Activated CD8-positive, alpha-beta memory T cell treated with anti-CD3 and anti-CD28 coated beads for 24 hours (primary cell): Measurements from ENCODE around the gene LCN1.

Source experiments
- DNase-seq: peaks from one replicate; pipeline ENCODE4 v3.0.0-alpha.2; 2020

Gene LCN1

DNA sequence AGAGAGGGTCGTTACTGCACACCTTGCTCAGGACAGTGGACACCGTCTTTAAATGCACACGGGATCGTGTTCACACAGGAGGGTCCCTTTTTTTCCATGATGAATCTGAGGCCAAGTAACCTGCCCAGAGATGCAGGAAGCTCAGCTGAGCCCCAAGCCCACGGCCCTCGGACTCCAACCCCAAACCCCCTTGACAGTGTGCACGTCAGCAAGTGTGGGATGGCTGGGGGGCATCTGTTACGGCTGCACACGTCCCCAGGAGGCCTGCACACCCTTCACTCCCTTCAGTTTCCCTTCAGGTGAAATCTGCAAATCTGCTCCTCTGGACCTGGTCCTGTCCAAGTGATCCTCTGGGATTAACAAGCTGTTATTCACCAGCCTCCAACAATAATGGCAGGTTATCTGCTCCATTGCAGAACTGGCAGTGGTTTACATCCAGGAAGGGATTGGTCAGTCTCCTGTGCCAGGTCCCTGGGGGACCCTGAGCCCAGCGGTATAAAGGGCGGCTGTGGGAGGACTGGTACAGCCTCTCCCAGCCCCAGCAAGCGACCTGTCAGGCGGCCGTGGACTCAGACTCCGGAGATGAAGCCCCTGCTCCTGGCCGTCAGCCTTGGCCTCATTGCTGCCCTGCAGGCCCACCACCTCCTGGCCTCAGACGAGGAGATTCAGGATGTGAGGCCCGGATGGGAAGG is at the start of gene LCN1:
Gene LCN1 (plus strand): TSS at position 525 of the 692 bp plus-strand sequence. CDS start 58 bp downstream, at position 583.
- DNase-seq, result peak; percentile 33

DNA sequence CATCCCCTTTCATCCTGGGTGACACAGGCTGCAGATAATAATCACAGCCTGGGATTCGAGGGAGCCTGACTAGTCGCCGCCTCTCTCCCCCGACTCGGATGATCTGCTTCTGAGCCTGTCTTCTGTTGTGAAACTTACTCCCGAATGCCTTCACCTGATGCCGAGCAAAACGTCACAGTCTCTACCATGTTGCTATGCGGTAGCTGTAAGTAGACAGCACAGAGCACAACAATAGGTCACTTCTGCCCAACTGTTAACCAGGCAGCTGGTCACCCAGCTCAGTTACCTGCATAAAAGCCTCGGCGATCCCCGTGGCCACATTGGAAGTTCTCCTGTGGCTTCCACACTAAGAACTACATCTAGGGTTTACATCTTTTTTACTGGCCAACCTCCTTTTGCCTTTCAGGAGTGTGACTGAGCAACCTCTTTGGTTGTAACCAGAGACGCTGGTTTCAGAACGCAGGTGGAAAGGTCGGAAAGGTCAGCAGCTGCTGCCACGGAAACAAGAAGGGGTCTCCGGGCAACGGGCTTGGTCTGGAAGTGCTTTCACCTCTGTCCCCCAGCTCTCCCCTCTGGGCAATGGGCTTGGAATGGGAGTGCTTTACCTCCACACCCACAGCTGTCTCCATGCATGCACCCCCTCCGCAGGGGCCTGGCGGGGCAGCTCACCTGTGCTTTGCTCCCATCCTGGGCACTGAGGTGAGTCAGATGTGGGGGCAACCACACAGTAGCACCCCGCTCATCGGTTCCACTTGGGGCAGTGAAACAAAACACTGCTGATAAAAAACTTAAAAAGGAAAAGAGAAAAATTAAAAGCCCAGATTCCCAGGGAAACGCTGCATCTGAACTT is 49.2 kb upstream of the LCN1 start:
- no peak for DNase-seq

DNA sequence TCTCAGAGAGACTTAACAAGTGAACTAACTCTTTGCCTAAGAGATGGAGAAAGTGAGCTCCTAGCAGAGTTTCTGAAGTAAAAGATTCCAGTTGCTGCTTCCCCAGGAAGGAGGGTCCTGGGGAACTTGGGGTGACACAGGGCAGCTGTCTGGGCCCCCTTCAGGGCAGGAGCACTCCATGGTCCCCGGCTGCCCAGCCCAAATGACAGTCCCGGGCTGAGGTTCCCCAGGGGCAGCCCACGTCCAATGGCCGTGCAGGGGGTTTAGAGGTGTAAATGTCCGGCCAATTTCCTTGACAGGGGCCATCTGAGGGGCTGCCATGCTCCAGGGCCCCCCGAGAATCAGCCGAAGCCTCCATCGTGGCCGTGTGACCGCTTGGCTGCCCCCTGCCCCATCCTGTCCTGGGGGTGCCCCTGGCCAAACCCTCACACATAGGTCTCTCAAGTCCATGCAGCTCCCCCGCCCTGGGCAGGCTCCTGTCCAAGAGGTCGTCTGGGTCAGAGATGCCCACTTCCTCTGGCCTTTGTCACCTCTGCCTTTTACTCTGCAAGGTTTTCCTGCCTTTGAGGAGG is 47.2 kb upstream of the LCN1 start:
- no peak for DNase-seq

DNA sequence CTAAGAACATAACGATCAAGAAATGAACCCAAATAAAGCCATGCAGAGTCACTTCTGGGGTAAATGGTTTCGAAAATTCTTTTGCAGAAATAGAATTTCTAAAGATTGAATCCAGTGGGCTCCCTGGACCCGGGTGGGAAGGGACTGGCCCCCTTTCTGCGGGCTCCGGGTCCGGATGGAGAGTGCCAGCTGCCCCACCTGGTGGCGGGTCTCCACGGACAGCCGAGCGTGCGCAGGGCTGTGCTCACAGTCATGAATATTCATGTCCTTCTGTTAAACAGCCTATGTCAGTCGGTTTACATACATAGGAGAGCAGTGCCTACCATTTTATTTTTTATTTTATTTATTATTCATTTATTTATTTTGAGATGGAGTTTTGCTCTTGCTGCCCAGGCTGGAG is 46.3 kb upstream of the LCN1 start:
- DNase-seq, result no peak

DNA sequence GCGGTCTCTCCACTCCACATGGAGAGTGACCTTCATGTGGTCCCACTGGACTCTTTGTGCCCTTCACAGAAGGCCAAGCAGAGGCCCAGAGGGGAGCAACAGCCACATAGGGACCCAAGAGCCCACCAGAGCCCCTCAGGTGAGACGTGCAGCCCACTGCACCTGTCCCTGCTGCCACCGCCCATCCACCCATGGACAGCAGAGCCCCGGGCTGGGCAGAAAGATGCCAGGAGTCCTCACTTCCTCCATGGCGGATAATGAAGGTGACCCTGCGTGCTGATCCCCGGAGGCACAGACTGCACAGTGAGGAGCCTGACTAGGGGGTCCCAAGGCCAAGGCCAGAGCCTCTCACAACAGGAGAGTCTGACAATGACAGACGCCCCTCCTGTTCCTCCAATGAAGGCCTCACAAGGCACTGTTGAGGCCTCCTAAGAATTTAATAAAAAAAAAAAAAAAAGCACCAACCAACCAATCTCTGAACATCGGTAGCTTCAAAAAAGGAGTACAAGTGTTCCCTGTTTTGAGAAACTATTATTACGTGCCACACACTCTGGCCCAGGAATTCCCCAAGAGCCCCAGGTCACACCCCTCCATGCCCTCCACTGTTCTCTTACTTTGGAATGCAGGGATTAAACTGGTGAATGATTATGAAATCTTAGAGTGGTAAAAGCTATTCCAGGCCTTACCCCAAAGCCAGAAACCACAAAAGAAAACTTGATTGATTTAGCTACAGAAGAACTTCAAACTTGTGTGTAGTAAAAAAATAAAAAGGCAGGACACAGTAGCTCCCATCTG is 44.5 kb upstream of the LCN1 start:
- DNase-seq, result no peak

DNA sequence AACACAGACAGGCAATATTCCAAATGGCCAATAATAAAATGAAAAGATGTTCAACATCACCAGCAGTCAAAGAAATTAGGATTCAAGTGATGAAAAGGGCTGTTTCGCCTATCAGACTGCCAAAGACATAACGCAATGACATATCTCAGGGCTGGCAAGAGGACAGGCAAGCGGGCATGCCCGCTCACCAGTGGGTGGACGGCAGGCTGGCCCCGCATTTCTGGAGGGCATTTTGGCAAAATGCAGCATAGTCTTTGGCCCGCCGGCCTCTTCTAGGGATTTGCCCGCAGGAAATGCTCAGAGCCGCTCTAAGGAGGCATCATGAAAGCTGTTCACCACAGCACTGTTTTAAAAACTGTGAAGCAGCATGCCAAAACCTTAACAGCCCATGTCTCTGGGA is 43.0 kb upstream of the LCN1 start:
- DNase-seq, result no peak

DNA sequence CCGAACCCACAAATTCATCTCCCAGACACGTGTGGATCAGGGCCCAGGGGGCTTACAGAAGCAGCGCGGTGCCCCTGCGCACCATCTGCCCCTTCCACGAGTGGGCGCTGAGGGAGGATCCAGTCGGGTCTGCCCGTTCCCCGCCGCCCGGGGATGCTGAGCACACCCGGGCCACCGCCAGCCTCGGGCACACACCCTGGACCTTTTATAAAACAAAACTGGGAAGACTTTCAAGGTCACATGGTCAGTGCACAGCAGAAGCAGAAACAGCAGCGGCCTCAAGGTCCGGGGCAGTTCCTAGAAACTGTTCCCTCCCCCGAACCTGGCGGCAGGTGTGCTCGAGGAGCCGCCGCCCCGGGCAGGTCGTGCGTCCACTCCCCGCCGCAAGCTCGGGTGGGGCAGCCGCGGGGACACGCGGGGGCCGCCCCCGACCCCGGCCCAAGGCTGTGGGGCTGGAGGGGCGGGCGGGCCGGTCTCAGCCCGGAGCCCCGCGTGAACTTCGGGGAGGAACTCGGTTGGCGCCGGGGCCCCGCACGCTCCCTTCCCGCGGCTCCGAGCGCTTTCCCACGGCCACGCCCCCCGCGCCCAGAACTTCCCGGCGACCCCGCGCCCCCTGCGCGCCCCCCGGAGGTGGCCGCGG is 42.3 kb upstream of the LCN1 start:
- DNase-seq, result no peak

DNA sequence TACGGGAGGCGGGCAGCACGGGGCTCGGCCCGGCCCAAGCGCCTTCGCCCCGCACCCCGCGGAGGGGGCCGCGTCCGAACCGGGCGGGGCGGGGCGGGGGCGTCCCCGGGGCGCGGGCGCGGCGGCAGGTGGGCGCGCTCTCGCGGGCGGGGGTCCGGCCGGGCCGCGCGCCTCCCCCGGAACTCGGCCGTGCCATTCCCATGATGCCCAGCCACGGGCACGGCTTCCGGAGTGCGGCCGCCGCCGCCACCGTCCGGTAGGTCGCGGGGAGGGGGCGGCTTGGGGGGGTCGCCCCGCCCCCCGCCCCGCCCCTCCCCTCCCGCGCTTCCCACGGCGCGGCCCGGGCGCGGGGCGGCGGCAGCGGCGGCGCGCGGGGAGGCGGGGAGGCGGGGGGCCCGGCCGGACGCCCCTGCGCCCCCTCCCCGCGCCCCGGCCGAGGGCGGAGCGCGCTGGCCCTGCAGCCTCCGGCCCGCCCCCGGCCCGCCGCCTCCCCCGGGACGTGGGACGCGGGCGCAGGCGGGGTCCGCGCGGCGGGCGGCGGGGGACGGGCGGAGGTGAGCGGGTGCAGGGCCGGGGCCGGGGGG is 41.7 kb upstream of the LCN1 start, which contains the start of gene PPP1R26:
Gene PPP1R26 (plus strand): TSS at position 314 of the 584 bp plus-strand sequence. CDS start 4,729 bp downstream, outside the sequence.
- no peak for DNase-seq

DNA sequence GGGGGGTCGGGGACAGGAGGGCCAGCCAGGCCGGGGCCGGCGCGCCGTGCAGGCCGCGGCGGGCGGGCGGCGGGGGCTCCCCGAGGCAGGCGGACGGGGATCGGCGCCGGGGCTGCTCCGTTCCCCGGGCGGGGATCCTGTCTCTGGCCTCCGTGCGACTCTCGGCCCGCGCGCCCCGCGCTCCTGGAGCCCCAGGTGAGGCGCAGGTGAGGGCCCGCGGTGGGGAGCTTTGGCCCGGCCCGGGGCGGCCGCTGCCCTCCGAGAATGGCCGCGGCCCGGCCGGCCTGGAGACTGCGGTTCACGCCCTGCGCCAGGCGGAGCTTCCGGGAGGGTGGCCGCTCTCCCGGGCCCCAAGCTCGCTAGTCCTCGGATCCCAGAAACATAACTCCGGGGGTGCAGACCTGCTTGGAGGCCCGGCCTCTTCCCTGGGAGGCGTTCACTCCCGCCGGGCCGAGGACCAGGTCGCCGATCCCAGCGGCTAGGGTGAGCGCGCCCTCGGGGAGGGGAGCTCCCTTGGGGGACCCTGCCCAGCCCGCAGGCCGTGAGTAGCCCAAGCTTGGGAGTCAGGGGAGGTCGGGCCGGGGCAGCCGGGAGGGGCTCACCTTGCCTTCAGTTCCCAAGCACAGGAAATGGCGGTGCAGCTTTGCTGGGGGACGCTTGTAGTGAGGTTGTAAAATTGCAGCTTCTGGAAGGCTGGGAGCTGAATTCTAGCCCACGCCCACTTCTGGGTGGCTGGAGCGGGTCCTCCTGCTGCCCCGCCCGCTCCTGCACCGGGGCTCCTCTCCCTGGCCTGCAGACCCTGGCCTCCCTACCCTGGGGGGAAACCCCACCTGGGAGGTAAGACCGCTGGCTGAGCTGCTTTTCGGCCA is 40.9 kb upstream of the LCN1 start:
- peak; percentile 59 for DNase-seq

DNA sequence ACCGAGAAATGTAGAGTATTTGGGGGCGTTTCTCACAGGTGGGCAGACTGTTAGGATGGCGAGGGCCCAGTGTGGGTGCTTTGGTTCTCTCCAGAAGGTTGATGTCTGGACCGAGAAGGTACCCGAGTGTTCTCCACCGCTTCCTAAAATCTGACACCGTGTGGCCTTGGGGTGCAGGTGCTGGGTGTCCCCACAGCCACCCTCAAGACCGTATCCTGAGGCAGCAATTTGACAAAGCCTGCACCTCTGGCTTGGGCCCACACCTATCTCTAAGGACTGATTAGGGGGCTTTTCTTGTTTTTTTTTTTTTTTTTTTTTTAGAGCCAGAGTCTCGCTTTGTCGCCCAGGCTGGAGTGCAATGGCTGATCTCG is 40.3 kb upstream of the LCN1 start:
- DNase-seq, result no peak

DNA sequence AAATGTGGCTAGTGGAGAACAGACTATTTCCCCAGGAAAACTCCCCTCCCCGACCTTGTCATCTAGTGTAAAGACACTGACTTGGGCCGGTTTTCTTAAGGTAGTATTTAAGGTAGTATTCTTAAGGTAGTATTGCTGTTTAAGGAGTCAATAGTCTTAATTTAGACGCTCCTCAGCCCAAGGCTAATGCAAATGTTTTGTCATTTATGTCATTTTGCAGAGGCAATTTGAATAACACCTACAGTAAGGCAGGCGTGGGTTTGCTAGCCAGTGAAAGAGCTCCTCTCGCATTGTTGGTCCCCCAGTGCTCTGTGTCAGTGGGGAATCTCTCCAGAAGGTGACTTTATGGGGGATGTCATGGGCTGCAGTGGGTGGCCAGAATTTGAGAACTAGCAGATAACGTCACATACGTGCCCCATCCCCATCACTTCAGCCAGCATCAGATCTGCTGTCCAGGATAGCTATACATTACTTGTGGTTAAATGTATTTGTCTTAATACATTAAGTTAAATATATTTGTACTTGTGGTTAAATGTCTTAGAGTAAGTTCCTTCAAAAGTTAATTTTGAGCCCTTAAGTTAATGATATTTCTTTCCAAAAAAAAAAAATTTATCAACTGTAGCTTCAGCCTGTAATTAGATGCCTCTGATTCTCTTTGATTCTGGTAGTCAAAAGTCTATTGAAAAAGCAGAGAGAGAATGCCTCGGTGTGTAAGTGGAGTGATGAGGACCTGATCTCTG is 39.1 kb upstream of the LCN1 start:
- no peak for DNase-seq

DNA sequence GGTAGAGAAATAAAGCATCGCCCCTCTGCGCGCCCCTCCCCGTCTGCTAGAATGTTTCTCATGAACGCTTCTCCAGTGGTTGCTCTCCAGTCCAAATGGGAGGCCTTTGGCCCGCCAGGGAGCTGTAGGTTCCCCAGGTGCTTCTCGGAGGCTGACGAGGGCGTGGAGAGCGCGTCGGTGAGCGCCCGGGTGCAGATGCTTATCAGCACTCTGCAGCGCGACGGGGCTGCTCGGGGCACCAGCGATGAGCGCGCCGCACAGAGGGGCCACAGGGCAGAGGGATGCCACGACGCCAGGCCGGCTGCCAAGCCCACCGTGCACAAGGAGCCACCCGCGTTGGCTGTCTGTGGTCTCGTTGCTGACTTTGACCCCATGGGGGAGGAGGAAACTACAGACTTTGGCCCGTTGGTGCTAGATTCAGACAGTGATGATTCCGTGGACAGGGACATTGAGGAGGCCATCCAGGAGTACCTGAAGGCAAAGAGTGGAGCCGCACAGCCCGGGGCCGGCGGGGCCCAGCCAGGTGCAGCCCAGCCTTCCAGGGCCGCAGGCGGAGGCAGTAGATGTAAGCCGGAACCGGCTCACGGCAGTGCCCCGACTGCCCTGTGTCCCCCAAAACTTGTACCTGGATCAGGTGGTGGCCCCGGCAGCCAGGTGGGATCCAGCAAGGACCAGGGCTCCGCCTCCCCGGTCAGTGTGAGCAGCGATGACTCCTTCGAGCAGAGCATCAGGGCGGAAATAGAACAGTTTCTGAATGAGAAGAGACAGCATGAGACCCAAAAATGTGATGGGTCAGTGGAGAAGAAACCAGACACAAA is 36.6 kb upstream of the LCN1 start:
- no peak for DNase-seq

DNA sequence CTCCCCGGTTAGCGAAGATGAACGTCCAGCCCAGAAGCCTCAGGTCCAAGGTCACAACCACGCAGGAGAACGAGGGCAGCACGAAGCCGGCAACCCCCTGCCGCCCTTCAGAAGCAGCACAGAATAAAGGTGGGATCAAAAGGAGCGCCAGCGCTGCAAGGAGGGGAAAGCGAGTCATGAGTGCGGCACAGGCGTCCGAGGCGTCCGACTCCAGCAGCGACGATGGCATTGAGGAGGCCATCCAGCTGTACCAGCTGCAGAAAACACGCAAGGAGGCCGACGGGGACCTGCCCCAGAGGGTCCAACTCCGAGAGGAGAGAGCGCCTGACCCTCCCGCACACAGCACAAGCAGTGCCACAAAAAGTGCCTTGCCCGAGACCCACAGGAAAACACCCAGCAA is 35.9 kb upstream of the LCN1 start:
- no peak for DNase-seq

DNA sequence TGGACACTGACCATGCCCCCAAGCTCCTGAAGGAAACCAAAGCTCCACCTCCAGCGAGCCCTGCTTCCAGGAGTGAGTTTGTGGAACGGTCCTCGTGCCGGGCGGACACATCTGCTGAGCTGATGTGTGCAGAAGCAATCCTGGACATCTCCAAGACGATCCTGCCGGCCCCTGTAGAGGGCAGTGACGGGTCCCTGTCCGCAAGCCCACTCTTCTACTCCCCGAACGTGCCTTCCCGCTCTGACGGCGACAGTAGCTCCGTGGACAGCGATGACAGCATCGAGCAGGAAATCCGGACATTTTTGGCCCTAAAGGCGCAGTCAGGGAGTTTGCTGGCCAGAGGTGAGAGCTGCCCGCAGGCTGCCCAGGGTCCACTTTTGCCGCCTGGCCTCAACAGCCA is 35.4 kb upstream of the LCN1 start:
- DNase-seq, result no peak

DNA sequence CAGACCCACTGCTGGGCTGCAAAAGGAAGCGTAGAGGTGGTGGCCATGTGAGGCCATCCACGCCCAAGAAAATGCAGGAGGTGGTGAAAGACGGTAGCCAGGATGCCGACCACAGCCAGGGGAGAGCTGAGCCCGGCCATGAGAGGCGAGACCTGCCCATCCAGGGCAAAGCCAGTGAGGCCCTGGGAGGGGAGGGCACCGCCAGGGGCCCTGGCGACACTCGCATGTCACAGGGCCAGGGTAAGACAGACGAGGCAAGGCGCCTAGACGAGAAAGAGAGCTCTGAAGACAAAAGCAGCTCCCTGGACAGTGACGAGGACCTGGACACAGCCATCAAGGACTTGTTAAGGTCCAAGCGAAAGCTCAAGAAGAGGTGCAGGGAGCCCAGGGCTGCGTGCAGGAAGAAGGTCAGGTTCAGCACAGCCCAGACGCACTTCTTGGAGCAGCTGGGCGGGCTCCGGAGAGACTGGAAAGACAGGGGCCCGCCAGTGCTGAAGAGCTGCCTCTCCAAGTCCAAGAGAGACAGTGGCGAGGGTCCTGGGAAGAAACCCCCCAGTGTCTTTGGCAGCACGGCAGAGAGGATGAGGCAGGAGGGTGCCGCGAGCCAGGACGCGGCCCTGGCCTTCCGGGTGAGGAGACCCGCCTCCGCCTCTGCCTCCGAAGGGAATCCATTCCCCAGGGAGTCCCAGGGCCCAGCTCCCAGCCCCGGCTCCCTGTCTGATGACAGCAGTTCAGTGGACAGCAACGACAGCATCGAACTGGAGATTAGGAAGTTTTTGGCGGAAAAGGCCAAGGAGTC is 34.8 kb upstream of the LCN1 start:
- no peak for DNase-seq

DNA sequence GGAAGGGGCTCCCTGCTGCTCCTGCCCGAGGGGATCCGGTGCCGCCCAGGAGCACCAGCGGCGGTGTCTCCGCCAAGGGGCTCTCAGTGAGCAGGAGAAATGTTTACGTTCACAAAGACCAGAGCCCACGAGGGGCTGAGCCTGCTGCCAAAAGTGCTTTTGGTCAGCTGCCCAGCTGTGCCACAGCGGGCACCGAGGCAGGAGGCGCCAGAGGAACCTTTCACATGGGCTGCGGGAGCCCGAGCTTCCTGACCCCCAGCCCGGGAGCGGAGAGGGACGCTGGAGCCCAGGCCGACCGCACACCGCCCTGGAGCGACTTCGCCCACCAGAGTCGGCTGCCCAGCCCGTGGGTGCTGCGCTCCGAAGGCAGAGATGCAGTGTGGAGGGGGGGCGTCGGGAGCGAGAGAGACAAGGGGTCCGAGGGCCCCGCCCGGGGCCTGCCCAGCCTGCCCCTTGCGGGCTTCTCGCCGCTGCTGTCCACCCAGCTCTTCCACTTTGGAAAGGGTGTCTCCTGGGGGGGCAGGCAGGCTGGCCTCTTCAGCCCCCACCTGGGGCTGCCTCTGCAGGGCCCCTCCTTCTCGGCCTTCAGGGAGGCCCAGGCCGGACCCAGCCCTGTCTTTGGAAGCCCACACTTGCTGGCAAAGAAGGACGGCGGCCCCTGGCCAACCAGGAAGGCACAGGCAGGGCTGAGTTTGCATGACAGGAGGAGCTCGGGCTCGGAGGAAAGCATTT is 33.8 kb upstream of the LCN1 start:
- no peak for DNase-seq

DNA sequence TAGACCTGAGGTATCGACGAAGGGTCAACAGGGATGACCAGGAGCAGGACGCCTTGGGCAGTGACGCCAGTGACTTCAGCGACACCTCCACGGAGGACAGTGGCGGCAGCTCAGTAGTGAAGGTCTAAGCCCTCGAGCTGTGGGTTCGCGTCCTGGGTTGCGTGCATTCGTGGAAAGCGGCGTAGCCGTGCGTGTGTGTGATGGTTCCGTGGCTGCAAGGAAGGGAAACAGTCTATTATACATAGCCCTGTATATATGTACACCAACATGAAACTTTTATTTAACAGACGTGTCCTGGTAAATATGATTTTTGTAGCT is 33.3 kb upstream of the LCN1 start:
- DNase-seq, result no peak

DNA sequence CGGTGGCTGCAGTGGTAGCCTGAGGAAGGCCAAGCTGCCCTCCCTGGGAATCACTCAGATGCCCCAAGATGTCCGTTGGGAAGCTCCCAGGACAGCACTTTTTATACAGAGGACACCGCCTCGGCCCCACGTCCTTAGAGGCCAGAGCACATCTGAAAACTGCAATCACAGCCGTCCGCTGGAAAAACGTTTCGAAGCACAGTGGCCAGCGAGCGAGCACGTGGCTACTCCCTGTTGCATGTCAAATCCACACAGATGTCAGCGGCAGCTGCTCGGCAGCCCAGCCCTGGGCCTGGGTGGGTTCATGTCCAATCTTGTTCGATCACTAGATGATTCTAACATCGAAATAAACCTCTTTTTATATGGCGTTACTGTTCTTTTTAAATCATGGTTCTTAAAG is 32.7 kb upstream of the LCN1 start:
- no peak for DNase-seq
